ENCODE measurements around the gene SYDE2. TPM values are rescaled to one million over a fixed set of nuclear protein-coding genes. Genes with fewer than 3 reads are reported as not detected.
A peak's percentile ranks its signal among the peaks of the same experiment; 100 is the strongest.

SYDE2 gene
- polyA plus RNA-seq, 1 of the 3 experiments (the other 2 are of a cell fraction), result not detected

GRCh38 chr1:85230305-85230977, 29.6 kb upstream of the SYDE2 start:
- Histone ChIP-seq H4K20me1 (ENCODE audit: insufficient read depth) (no peaks in the 10 kb centered on the region), H3K79me2 (ENCODE audit: insufficient read depth) (no peaks in the 10 kb centered on the region), H3K27me3 (ENCODE audit: insufficient read depth) (peaks cover 29% of the 10 kb centered on the region; the same call in 1 of the 2 replicates), H3K9me3 (no peaks in the 10 kb centered on the region), H3K9me2 (no peaks in the 10 kb centered on the region), H3K4me1 (ENCODE audit: control insufficient read depth in 1 of 2, insufficient read depth in 2 of 2, low read depth in 1 of 2, low read length in 1 of 2) (no peaks in the 10 kb centered on the region), H3K27ac (ENCODE audit: low read depth in 2 of 2, low read length in 1 of 2) (no peak overlapping the region), H3K9ac (no peak overlapping the region), H3K36me3 (replicated peaks in 1 of 2; ENCODE audit: control insufficient read depth in 1 of 2, insufficient read depth in 2 of 2, low read length in 1 of 2) (no peaks in the 10 kb centered on the region), H2AFZ (ENCODE audit: low read depth) (no peak overlapping the region), H3K4me2 (no peak overlapping the region), H3F3A (replicated peaks; ENCODE audit: insufficient read depth) (no peaks in the 10 kb centered on the region), H3K4me3 (ENCODE audit: low read depth in 2 of 2, low read length in 1 of 2) (no peak overlapping the region)
- no peak for TF ChIP-seq FOSL2 (IDR thresholded peaks at IDR 0.05; ENCODE audit: borderline replicate concordance, low read depth)
- TF ChIP-seq EZH2phosphoT487 (IDR thresholded peaks at IDR 0.05; ENCODE audit: borderline replicate concordance, low read depth), result no peak
- TF ChIP-seq CTCF (IDR thresholded peaks at IDR 0.05), result peak; percentile 29
- no peak for TF ChIP-seq NRF1 (IDR thresholded peaks at IDR 0.05; ENCODE audit: low read depth, low read length)
- TF ChIP-seq RXRA (IDR thresholded peaks at IDR 0.05; ENCODE audit: borderline replicate concordance, low read depth), result no peak
- CTCF ChIA-PET, result interaction anchor here (1.1 to 2.1 kb wide), 5 partner anchors 9 to 285 kb away, joined by 4 to 6 read pairs (median 5); no protein-coding TSS in a partner anchor
- 50% methylated on average over 8 of the region's 8 CpGs for WGBS (ENCODE audit: low lambda C conversion rate)
- no peak for DNase-seq
- POLR2A ChIA-PET, result interaction anchor here (1.1 kb wide), 1 partner anchor 478 kb away, joined by 3 read pairs; the partner anchor contains the start of gene ZNHIT6

- Histone ChIP-seq H3K36me3 (replicated peaks in 1 of 2; ENCODE audit: control insufficient read depth in 1 of 2, insufficient read depth in 2 of 2, low read length in 1 of 2) (no peaks in the 10 kb centered on the region), H3K9me3 (no peaks in the 10 kb centered on the region), H3K9ac (no peak overlapping the region), H3F3A (replicated peaks; ENCODE audit: insufficient read depth) (no peaks in the 10 kb centered on the region), H2AFZ (ENCODE audit: low read depth) (no peak overlapping the region), H3K27me3 (ENCODE audit: insufficient read depth) (peaks cover 29% of the 10 kb centered on the region; the same call in 1 of the 2 replicates), H3K79me2 (ENCODE audit: insufficient read depth) (no peaks in the 10 kb centered on the region), H3K4me2 (no peak overlapping the region), H3K4me3 (ENCODE audit: low read depth in 2 of 2, low read length in 1 of 2) (no peak overlapping the region), H3K4me1 (ENCODE audit: control insufficient read depth in 1 of 2, insufficient read depth in 2 of 2, low read depth in 1 of 2, low read length in 1 of 2) (no peaks in the 10 kb centered on the region), H4K20me1 (ENCODE audit: insufficient read depth) (no peaks in the 10 kb centered on the region), H3K9me2 (no peaks in the 10 kb centered on the region), H3K27ac (ENCODE audit: low read depth in 2 of 2, low read length in 1 of 2) (no peak overlapping the region)
- ChIA-PET CTCF (interaction anchor here (1.2 to 2.1 kb wide), 3 partner anchors 14 to 285 kb away, joined by 3 to 6 read pairs (median 3); no protein-coding TSS in a partner anchor), POLR2A (interaction anchor here (1.1 kb wide), 1 partner anchor 479 kb away, joined by 3 read pairs; the partner anchor contains the start of gene ZNHIT6)
- TF ChIP-seq FOXJ3 (CRISPR knock-in tag; IDR thresholded peaks at IDR 0.05), result no peak
- TF ChIP-seq FOXM1 (IDR thresholded peaks at IDR 0.05; ENCODE audit: low read depth), result no peak
- DNase-seq, result no peak
- 28% methylated on average over 6 of the region's 6 CpGs for WGBS (ENCODE audit: low lambda C conversion rate)
Observed at GRCh38 chr1:85229574-85230097, 28.8 kb upstream of the SYDE2 start.

- Histone ChIP-seq H3F3A (replicated peaks; ENCODE audit: insufficient read depth) (peaks cover 4% of the 10 kb centered on the region), H3K4me2 (no peak overlapping the region), H3K4me1 (ENCODE audit: control insufficient read depth in 1 of 2, insufficient read depth in 2 of 2, low read depth in 1 of 2, low read length in 1 of 2) (no peaks in the 10 kb centered on the region), H3K9me3 (no peaks in the 10 kb centered on the region), H4K20me1 (ENCODE audit: insufficient read depth) (no peaks in the 10 kb centered on the region), H3K9ac (no peak overlapping the region), H2AFZ (ENCODE audit: low read depth) (no peak overlapping the region), H3K27me3 (ENCODE audit: insufficient read depth) (peaks cover 23% of the 10 kb centered on the region; the same call in 1 of the 2 replicates), H3K4me3 (ENCODE audit: low read depth in 2 of 2, low read length in 1 of 2) (no peak overlapping the region), H3K79me2 (ENCODE audit: insufficient read depth) (no peaks in the 10 kb centered on the region), H3K27ac (ENCODE audit: low read depth in 2 of 2, low read length in 1 of 2) (no peak overlapping the region), H3K36me3 (replicated peaks in 1 of 2; ENCODE audit: control insufficient read depth in 1 of 2, insufficient read depth in 2 of 2, low read length in 1 of 2) (no peaks in the 10 kb centered on the region), H3K9me2 (no peaks in the 10 kb centered on the region)
- ChIA-PET POLR2A (no interaction called here), CTCF (interaction anchor here (1.2 to 2.1 kb wide), 3 partner anchors 26 to 284 kb away, joined by 3 to 11 read pairs (median 3); partner anchors contain the start of gene C1orf52)
- 32% methylated on average over 1 of the region's 1 CpG for WGBS (ENCODE audit: low lambda C conversion rate)
- DNase-seq, result no peak
- TF ChIP-seq MEF2A (IDR thresholded peaks at IDR 0.05; ENCODE audit: borderline replicate concordance, low read depth), result no peak
- TF ChIP-seq NRF1 (IDR thresholded peaks at IDR 0.05; ENCODE audit: low read depth, low read length), result no peak
- TF ChIP-seq USF1 (IDR thresholded peaks at IDR 0.05; ENCODE audit: borderline replicate concordance, low read depth), result no peak
- no peak for TF ChIP-seq FOXM1 (IDR thresholded peaks at IDR 0.05; ENCODE audit: low read depth)
- no peak for TF ChIP-seq REST (IDR thresholded peaks at IDR 0.05; ENCODE audit: low read depth, low read length)
- no peak for TF ChIP-seq USF2 (IDR thresholded peaks at IDR 0.05; ENCODE audit: borderline replicate concordance, low read depth, low read length)
- TF ChIP-seq EZH2phosphoT487 (IDR thresholded peaks at IDR 0.05; ENCODE audit: borderline replicate concordance, low read depth), result no peak
Observed at GRCh38 chr1:85228972-85229371, 28.2 kb upstream of the SYDE2 start.
